Fibroblast of lung (primary cell): Measurements from ENCODE around the gene DIAPH1. TPM values are rescaled to one million over a fixed set of nuclear protein-coding genes. Genes with fewer than 3 reads are reported as not detected.

Experiments
- DNase-seq, 2 donors: peaks; one replicate each; pipeline versions ENCODE4 v3.0.0 to v3.0.0-alpha.2; 2010; ENCODE audit warnings: low read depth in 2 of 2
- H2AFZ ChIP-seq: 2 replicates; pipeline ENCODE4 v1.5.1; 2012; ENCODE audit warnings: low read length, control low read depth, inconsistent platforms
- H3K27ac ChIP-seq: 2 replicates; pipeline ENCODE4 v1.5.1; 2011; ENCODE audit warnings: low read length, control low read depth; ENCODE audit not compliant: insufficient read depth
- H3K27me3 ChIP-seq: 2 replicates; pipeline ENCODE4 v1.5.1; 2011; ENCODE audit warnings: mild to moderate bottlenecking, low read length; ENCODE audit not compliant: control insufficient read depth, insufficient read depth
- H3K36me3 ChIP-seq: 2 replicates; pipeline ENCODE4 v1.5.1; 2011; ENCODE audit warnings: low read length; ENCODE audit not compliant: control insufficient read depth, insufficient read depth
- H3K4me1 ChIP-seq: 2 replicates; pipeline ENCODE4 v1.5.1; 2011; ENCODE audit warnings: low read length; ENCODE audit not compliant: control insufficient read depth, insufficient read depth; ENCODE audit errors: extremely low read depth
- H3K4me2 ChIP-seq: 2 replicates; pipeline ENCODE4 v1.5.1; 2011; ENCODE audit warnings: low read length, control low read depth; ENCODE audit not compliant: insufficient read depth; ENCODE audit errors: extremely low read depth
- H3K4me3 ChIP-seq, 4 experiments: fragments of 200-600 bp in 1 of 4; sonication (generic) in 1 of 4; replicated peaks in 1 of 4; 2 replicates each; pipeline ENCODE4 v1.5.1; 2011 to 2016; ENCODE audit warnings: low read length in 4 of 4, low read depth in 3 of 4, mild to moderate bottlenecking in 3 of 4, control low read depth in 2 of 4, inconsistent platforms in 1 of 4, mixed read lengths in 1 of 4; ENCODE audit not compliant: insufficient read depth in 1 of 4; ENCODE audit errors: control extremely low read depth in 1 of 4
- H3K79me2 ChIP-seq: 2 replicates; pipeline ENCODE4 v1.5.1; 2012; ENCODE audit warnings: mild to moderate bottlenecking, low read length, inconsistent platforms; ENCODE audit not compliant: control insufficient read depth, insufficient read depth
- H3K9ac ChIP-seq: 2 replicates; pipeline ENCODE4 v1.5.1; 2011; ENCODE audit warnings: mild to moderate bottlenecking, low read length, control low read depth; ENCODE audit not compliant: insufficient read depth
- H3K9me3 ChIP-seq: 2 replicates; pipeline ENCODE4 v1.5.1; 2012; ENCODE audit warnings: low read depth, low read length; ENCODE audit not compliant: control insufficient read depth, insufficient read depth
- H4K20me1 ChIP-seq: 2 replicates; pipeline ENCODE4 v1.5.1; 2011; ENCODE audit warnings: low read length; ENCODE audit not compliant: control insufficient read depth, insufficient read depth; ENCODE audit errors: extremely low read depth
- EZH2 ChIP-seq: IDR thresholded peaks from 2 replicates; pipeline ENCODE4 v1.5.1; 2012; ENCODE audit warnings: low read length, control low read depth, mild to moderate bottlenecking; ENCODE audit errors: missing control alignments
- polyA plus RNA-seq, 2 donors: library from polyadenylated mRNA; depleted of rRNA in 1 of 2; stranded (reverse) in 1 of 2; unstranded in 1 of 2; fragments of >200 nt; gene quantifications; 2 replicates each; pipeline ENCODE4 v1.2.1, GENCODE V29; 2011 to 2012; ENCODE audit warnings: missing spikeins in 1 of 2
- total RNA-seq: library from RNA; depleted of rRNA; stranded (reverse); fragments of >200 nt; gene quantifications from 2 replicates; pipeline ENCODE4 v1.2.1, GENCODE V29; 2014
- TF ChIP-seq, protein P1 (sequence below), 2 donors: IDR thresholded peaks in 1 of 2; conservative IDR thresholded peaks in 1 of 2; 1 replicate in 1 of 2; 2 replicates in 1 of 2; pipeline ENCODE4 v1.5.1; 2011 to 2012; ENCODE audit warnings: low read length in 2 of 2, control low read depth in 1 of 2, inconsistent platforms in 1 of 2, low read depth in 1 of 2, mild to moderate bottlenecking in 1 of 2

Gene DIAPH1
- total and polyA plus RNA-seq, 2 donors (not counting 1 experiment from before 2014, with no cell fraction given): 21.1 to 30.9 TPM

DNA sequence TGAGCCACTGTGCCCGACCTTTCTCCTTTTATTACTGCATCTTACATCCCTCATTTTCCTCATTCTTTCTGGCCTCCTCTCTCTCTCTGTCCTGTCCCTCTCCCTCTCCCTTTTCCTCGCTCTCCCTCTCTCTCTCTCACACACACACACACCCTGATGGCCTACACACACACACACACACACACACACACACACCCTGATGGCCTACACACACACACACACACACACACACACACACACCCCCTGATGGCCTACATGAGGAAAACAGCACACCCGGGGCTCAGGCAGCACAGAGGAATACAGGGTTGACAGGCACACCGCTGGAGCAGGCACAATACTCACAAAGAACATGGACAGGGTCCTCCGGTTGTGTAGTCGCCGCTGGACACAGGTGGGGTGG, 36.2 kb upstream of the DIAPH1 start:
- Histone ChIP-seq H3K4me1 (peaks cover 9% of the 10 kb centered on the region), H3K36me3 (peaks cover 3% of the 10 kb centered on the region), H3K9ac (no peak overlapping the region), H3K9me3 (no peaks in the 10 kb centered on the region), H2AFZ (no peak overlapping the region), H3K27ac (no peak overlapping the region), H3K4me2 (no peak overlapping the region), H3K79me2 (no peaks in the 10 kb centered on the region), H4K20me1 (no peaks in the 10 kb centered on the region), H3K4me3 (no peak overlapping the region), H3K27me3 (no peaks in the 10 kb centered on the region)
- TF ChIP-seq, protein P1, sequence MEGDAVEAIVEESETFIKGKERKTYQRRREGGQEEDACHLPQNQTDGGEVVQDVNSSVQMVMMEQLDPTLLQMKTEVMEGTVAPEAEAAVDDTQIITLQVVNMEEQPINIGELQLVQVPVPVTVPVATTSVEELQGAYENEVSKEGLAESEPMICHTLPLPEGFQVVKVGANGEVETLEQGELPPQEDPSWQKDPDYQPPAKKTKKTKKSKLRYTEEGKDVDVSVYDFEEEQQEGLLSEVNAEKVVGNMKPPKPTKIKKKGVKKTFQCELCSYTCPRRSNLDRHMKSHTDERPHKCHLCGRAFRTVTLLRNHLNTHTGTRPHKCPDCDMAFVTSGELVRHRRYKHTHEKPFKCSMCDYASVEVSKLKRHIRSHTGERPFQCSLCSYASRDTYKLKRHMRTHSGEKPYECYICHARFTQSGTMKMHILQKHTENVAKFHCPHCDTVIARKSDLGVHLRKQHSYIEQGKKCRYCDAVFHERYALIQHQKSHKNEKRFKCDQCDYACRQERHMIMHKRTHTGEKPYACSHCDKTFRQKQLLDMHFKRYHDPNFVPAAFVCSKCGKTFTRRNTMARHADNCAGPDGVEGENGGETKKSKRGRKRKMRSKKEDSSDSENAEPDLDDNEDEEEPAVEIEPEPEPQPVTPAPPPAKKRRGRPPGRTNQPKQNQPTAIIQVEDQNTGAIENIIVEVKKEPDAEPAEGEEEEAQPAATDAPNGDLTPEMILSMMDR (conservative IDR thresholded peaks at IDR 0.05 in 1 of 2, IDR thresholded peaks at IDR 0.05 in 1 of 2; ENCODE audit: low read depth in 1 of 2, low read length in 2 of 2): no peak
- TF ChIP-seq EZH2: no peak
- no peak for DNase-seq

DNA sequence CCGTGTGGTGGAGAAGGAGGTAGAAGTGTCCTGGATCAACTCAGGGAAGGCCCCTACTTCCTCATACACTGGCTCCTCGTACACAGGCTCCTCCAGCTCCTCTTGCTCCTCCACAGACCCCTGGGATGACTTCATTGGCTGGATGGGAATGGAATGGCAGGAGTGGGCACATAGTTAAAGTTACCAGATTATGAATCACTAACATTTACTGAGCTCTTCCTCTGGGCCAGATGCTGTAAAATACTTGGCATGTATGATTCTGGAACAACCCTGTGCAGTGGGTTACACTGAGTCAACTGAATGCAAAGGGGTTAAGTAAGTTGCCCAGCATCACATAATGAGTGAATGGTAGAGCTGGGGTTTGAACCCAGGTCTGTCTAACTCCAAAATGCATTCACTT, 35.5 kb upstream of the DIAPH1 start:
- peak; percentile 42 to 90 for DNase-seq
- Histone ChIP-seq H3K4me2 (no peak overlapping the region), H4K20me1 (no peaks in the 10 kb centered on the region), H2AFZ (no peak overlapping the region), H3K4me1 (peaks cover 11% of the 10 kb centered on the region), H3K27ac (peak overlapping the region; percentile 44), H3K27me3 (no peaks in the 10 kb centered on the region), H3K4me3 (no peak overlapping the region), H3K36me3 (peaks cover 5% of the 10 kb centered on the region), H3K79me2 (no peaks in the 10 kb centered on the region), H3K9me3 (no peaks in the 10 kb centered on the region), H3K9ac (no peak overlapping the region)
- TF ChIP-seq, protein P1 (conservative IDR thresholded peaks at IDR 0.05 in 1 of 2, IDR thresholded peaks at IDR 0.05 in 1 of 2; ENCODE audit: low read depth in 1 of 2, low read length in 2 of 2): no peak
- no peak for TF ChIP-seq EZH2

DNA sequence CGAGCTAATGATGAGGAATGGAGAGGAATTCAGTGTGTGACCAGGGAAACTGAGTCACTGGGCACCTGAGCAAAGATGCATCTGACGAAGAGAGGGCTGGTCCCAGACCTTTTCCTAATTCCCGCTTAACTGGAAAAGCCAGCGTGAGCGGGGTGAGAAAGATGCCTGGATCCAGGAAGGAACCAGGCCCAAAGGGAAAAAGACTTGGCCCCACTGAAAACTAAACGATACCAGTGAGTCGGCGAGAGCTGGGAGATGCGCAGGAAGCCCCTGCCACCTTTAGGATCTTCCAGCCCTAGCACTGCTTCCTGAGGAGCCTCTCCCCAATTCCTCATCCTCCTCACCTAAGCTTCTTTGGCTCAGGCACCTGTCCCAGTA, 32.9 kb upstream of the DIAPH1 start:
- peaks cover 7% of the 10 kb centered on the region for H3K36me3 ChIP-seq
- no peak for DNase-seq
- H3K4me3 ChIP-seq: peak overlapping the region in 3 of 4 experiments; percentile 54 to 81 (median 55)
- no peaks in the 10 kb centered on the region for H3K79me2 ChIP-seq
- H3K27ac ChIP-seq: no peak overlapping the region
- peaks cover 6% of the 10 kb centered on the region for H3K4me1 ChIP-seq
- H4K20me1 ChIP-seq: no peaks in the 10 kb centered on the region
- H2AFZ ChIP-seq: no peak overlapping the region
- H3K4me2 ChIP-seq: no peak overlapping the region
- H3K9me3 ChIP-seq: no peaks in the 10 kb centered on the region
- no peaks in the 10 kb centered on the region for H3K27me3 ChIP-seq
- TF ChIP-seq, protein P1 (conservative IDR thresholded peaks at IDR 0.05 in 1 of 2, IDR thresholded peaks at IDR 0.05 in 1 of 2; ENCODE audit: low read depth in 1 of 2, low read length in 2 of 2): no peak
- TF ChIP-seq EZH2: no peak
- no peak overlapping the region for H3K9ac ChIP-seq
